HG02798 (cell line): ENCODE measurements around the gene GPR161.
A peak's percentile ranks its signal among the peaks of the same experiment; 100 is the strongest.

Experiments
- ATAC-seq: cut with Tn5 transposase; IDR thresholded peaks from one replicate; pipeline ENCODE4 v1.9.1; 2021; ENCODE audit warnings: mild to moderate bottlenecking; ENCODE audit not compliant: unreplicated experiment, poor library complexity

Gene GPR161

GRCh38 chr1:168150283-168150682 lies 13.6 kb upstream of the GPR161 start:
- ATAC-seq: no peak

- no peak for ATAC-seq
These were observed 12.2 kb upstream of the GPR161 start for GRCh38 chr1:168148916-168149315.

GRCh38 chr1:168146626-168147025 lies 9.9 kb upstream of the GPR161 start:
- ATAC-seq: no peak

GRCh38 chr1:168146160-168146539 lies 9.4 kb upstream of the GPR161 start:
- no peak for ATAC-seq

- peak; percentile 94 for ATAC-seq
These were observed 8.7 kb upstream of the GPR161 start for GRCh38 chr1:168145184-168146159.

- no peak for ATAC-seq
These were observed 5.2 kb upstream of the GPR161 start for GRCh38 chr1:168141871-168142385.

- ATAC-seq: no peak
These were observed 2.3 kb upstream of the GPR161 start for GRCh38 chr1:168139070-168139469.

- ATAC-seq: no peak
These were observed 1.4 kb upstream of the GPR161 start for GRCh38 chr1:168138134-168138533.

GRCh38 chr1:168137515-168137821 lies 738 bp upstream of the GPR161 start:
- ATAC-seq: no peak

- peak; percentile 18 for ATAC-seq
These were observed 615 bp downstream of the GPR161 start for GRCh38 chr1:168135921-168136708.

- ATAC-seq: no peak
These were observed 1.4 kb downstream of the GPR161 start for GRCh38 chr1:168135116-168135920.

GRCh38 chr1:168134642-168135041 lies 2.1 kb downstream of the GPR161 start:
- ATAC-seq: no peak

- no peak for ATAC-seq
These were observed 2.6 kb downstream of the GPR161 start for GRCh38 chr1:168134132-168134531.

GRCh38 chr1:168129933-168130332 lies 6.8 kb downstream of the GPR161 start:
- no peak for ATAC-seq

GRCh38 chr1:168127503-168127902 lies 9.2 kb downstream of the GPR161 start:
- ATAC-seq: no peak

GRCh38 chr1:168125051-168125450 lies 11.7 kb downstream of the GPR161 start:
- no peak for ATAC-seq

- ATAC-seq: no peak
These were observed 15.2 kb downstream of the GPR161 start for GRCh38 chr1:168121401-168122011.

GRCh38 chr1:168119750-168120149 lies 17.0 kb downstream of the GPR161 start:
- no peak for ATAC-seq

- ATAC-seq: no peak
These were observed 20.4 kb downstream of the GPR161 start for GRCh38 chr1:168116327-168116799.

- no peak for ATAC-seq
These were observed 21.9 kb downstream of the GPR161 start for GRCh38 chr1:168114845-168115244.
